Left ventricle myocardium inferior (tissue), 1 donor: ENCODE results near the gene PRR22. TPM values are rescaled to one million over a fixed set of nuclear protein-coding genes. Genes with fewer than 3 reads are reported as not detected.

ENCODE experiments used
- DNase-seq: peaks from one replicate; pipeline ENCODE4 v3.0.0-alpha.2; 2020
- H3K27ac ChIP-seq: fragments of 200-600 bp; replicated peaks from 2 replicates; pipeline ENCODE4 v1.8.0; 2021
- H3K27me3 ChIP-seq: fragments of 200-600 bp; 2 replicates; pipeline ENCODE4 v1.8.0; 2021; ENCODE audit warnings: low read depth
- H3K36me3 ChIP-seq: fragments of 200-600 bp; 2 replicates; pipeline ENCODE4 v1.8.0; 2021
- H3K4me1 ChIP-seq: fragments of 200-600 bp; 2 replicates; pipeline ENCODE4 v1.8.0; 2021
- H3K4me3 ChIP-seq: fragments of 200-600 bp; 2 replicates; pipeline ENCODE4 v1.8.0; 2021; ENCODE audit warnings: mild to moderate bottlenecking, moderate library complexity
- H3K9me3 ChIP-seq: fragments of 200-600 bp; replicated peaks from 2 replicates; pipeline ENCODE4 v1.8.0; 2021
- intact Hi-C: fragments of 100-400 bp; cut with micrococcal nuclease; formaldehyde crosslinking; loops from one replicate; pipeline ENCODE4 v1.11.0; 2022
- total RNA-seq: library from RNA; stranded (reverse); fragmentation: NEBNext Ultra II Directional; extraction: Animal tissue kit (Norgen Biotek cat#: 25700); gene quantifications from one replicate; pipeline ENCODE4 v1.2.1, GENCODE V29; 2021
- TF ChIP-seq, protein P1 (sequence below): fragments of 200-600 bp; IDR thresholded peaks from 2 replicates; pipeline ENCODE4 v1.8.0; 2021; ENCODE audit warnings: antibody characterized with exemption, mild to moderate bottlenecking, borderline replicate concordance
- donor health status: DM: no; HTN: yes; CAD: no; lungs with severe emphysema.

The PRR22 gene
- total RNA-seq, 1 donor from 2014 or later = 1.1 TPM

DNA sequence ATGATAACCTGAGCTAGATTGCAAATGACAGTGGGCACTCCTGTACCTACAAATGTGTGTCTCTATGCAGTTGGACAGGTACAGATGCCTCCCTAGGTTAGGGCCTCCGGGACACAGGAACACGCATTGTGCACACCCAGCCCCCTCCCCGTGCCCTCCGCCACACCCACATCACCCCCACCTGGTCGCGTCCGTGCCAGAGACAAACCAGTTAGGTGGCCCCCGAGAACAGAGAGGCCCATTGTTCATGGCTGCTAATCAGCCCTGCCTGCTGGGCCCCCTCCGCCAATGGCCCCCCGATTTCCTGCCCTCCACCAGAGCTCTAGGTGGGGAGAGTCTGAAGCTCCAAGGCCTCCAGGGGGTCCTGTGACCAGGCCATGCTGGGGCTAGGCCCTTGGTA, 34.0 kb upstream of the PRR22 start:
- DNase-seq = no peak
- Histone ChIP-seq H3K27ac (no peak overlapping the region), H3K4me3 (no peak overlapping the region), H3K4me1 (peaks cover 7% of the 10 kb centered on the region), H3K9me3 (no peaks in the 10 kb centered on the region), H3K27me3 (peaks cover 14% of the 10 kb centered on the region), H3K36me3 (no peaks in the 10 kb centered on the region)
- TF ChIP-seq, protein P1, sequence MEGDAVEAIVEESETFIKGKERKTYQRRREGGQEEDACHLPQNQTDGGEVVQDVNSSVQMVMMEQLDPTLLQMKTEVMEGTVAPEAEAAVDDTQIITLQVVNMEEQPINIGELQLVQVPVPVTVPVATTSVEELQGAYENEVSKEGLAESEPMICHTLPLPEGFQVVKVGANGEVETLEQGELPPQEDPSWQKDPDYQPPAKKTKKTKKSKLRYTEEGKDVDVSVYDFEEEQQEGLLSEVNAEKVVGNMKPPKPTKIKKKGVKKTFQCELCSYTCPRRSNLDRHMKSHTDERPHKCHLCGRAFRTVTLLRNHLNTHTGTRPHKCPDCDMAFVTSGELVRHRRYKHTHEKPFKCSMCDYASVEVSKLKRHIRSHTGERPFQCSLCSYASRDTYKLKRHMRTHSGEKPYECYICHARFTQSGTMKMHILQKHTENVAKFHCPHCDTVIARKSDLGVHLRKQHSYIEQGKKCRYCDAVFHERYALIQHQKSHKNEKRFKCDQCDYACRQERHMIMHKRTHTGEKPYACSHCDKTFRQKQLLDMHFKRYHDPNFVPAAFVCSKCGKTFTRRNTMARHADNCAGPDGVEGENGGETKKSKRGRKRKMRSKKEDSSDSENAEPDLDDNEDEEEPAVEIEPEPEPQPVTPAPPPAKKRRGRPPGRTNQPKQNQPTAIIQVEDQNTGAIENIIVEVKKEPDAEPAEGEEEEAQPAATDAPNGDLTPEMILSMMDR = no peak
- intact Hi-C loops = no loop called here

DNA sequence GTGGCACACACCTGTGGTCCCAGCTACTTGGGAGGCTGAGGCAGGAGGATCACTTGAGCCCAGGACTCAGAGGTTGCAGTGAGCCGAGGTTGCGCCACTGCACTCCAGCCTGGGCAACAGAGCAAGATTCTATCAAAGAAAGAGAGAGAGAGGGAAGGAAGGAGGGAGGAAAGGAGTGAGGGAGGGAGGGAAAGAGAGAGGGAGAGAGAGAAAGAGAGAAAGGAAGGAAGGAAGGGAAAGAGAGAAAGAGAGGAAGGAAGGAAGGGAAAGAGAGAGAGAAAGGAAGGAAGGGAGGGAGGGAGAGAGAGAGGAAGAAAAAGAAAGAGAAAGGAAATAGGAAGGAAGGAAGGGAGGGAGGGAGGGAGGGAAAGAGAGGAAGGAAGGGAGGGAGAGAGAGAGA, 32.7 kb upstream of the PRR22 start:
- intact Hi-C loops = no loop called here
- no peak for DNase-seq
- H3K4me1 ChIP-seq = peaks cover 7% of the 10 kb centered on the region
- H3K9me3 ChIP-seq = no peaks in the 10 kb centered on the region
- no peak overlapping the region for H3K4me3 ChIP-seq
- no peak overlapping the region for H3K27ac ChIP-seq
- no peaks in the 10 kb centered on the region for H3K36me3 ChIP-seq
- peaks cover 11% of the 10 kb centered on the region for H3K27me3 ChIP-seq
- TF ChIP-seq, protein P1 = no peak

DNA sequence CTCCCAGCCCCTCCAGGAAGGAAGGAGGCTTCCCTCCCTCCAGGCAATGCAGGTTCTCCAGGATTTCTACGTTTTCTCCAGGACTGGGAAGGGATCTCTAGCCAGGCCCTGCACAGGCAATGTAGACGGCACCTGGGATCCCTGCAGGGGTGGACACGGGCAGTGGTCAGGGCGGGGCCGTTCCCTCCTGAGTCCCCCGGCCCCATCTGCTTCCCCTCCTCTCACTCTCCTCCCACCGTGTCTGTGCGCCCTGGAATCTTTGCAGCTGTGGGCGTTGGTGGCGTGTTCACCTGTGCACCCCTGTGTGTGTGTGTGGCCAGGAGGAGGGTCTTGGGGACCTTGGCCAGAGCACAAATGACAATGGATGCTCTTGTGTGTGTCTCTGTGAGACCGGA, 30.3 kb upstream of the PRR22 start:
- Histone ChIP-seq H3K27me3 (peaks cover 11% of the 10 kb centered on the region), H3K36me3 (no peaks in the 10 kb centered on the region), H3K4me3 (no peak overlapping the region), H3K27ac (no peak overlapping the region), H3K9me3 (no peaks in the 10 kb centered on the region), H3K4me1 (no peaks in the 10 kb centered on the region)
- DNase-seq = no peak
- intact Hi-C loops = no loop called here
- TF ChIP-seq, protein P1 = no peak

DNA sequence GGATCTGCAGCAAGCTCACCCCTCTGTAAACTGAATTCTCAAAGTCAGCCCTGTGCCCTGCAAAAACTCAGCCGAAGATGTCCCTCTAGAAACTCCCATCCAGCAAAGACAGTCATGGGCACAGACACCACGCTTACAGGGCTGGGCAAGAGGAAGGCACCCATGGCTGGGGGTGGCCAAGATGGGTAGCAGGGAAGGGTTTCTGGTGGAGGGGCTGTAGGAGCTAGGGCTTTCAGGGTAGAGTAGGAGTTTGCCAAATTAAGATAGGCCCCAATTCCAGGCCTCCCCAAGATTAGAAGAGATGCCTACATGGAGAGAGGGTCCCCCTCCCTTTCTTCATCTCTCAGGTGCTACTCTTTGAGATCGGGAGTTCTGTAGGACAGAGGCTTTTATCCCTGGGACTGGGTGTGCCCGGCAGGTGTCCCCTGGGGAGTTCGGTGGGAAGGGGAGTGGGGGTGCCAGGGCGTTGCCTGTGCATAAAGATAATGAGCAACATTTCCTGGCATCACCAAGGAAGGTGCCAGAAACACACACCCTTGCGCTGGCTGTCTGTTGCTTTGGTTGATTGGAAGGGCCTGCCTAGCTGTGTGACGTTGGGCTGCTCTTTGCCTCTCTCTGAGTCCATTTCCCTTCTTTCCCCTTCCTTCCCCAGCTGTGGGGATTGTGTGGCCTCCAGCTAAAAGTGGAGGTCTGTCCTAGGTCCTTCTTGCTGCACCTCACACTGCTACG, 29.7 kb upstream of the PRR22 start:
- no peak overlapping the region for H3K4me3 ChIP-seq
- intact Hi-C loops = no loop called here
- no peak for DNase-seq
- H3K9me3 ChIP-seq = no peaks in the 10 kb centered on the region
- peaks cover 11% of the 10 kb centered on the region for H3K27me3 ChIP-seq
- TF ChIP-seq, protein P1 = no peak
- H3K36me3 ChIP-seq = no peaks in the 10 kb centered on the region
- H3K4me1 ChIP-seq = no peaks in the 10 kb centered on the region
- no peak overlapping the region for H3K27ac ChIP-seq

DNA sequence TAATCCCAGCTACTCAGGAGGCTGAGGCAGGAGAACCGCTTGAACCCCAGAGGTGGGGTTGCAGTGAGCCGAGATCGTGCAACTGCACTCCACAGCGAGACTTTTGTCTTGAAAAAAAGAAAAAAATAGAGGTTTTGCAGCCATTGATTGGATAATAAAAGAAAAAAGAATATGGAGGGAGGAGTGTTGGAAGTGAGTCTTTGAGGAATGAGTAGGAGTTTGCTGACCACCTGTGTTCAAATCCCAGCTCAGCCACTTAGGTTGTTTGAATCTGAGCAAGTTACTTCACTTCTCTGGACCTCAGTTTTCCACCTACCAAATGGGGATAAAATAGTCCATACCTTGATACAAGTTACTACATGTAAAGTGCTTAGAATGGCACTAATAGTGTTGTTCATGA, 26.6 kb upstream of the PRR22 start:
- H3K9me3 ChIP-seq = no peaks in the 10 kb centered on the region
- H3K4me3 ChIP-seq = no peak overlapping the region
- no peak overlapping the region for H3K27ac ChIP-seq
- DNase-seq = no peak
- H3K27me3 ChIP-seq = peaks cover 11% of the 10 kb centered on the region
- TF ChIP-seq, protein P1 = no peak
- H3K4me1 ChIP-seq = no peaks in the 10 kb centered on the region
- intact Hi-C loops = no loop called here
- no peaks in the 10 kb centered on the region for H3K36me3 ChIP-seq
